ENCODE data around the gene SRP19. TPM values are rescaled to one million over a fixed set of nuclear protein-coding genes. Genes with fewer than 3 reads are reported as not detected.

SRP19 gene
- total and polyA plus RNA-seq, 9 of the 15 experiments (the other 6 are each of a cell fraction or from before 2014, with no cell fraction given), result 52.3 to 357 (median 146) TPM

GRCh38 chr5:112865128-112865527 lies 4.0 kb downstream of the SRP19 start:
- 88% methylated on average over 3 of the region's 3 CpGs for WGBS (ENCODE audit: insufficient coverage, low coverage, missing lambda C conversion rate)
- CTCF ChIA-PET (ENCODE audit: low intra/inter-chr PET ratio), result no interaction called here
- no TSS peak for BruUV-seq (replicated peaks)

More at GRCh38 chr5:112865128-112865527, 4.0 kb downstream of the SRP19 start:
- intact Hi-C loops (cut with micrococcal nuclease), result no loop called here
- Histone ChIP-seq H3K9me1 (ENCODE audit: control insufficient read depth, insufficient read depth, low read length) (no peaks in the 10 kb centered on the region), H3K79me2 (ENCODE audit: control insufficient read depth, insufficient read depth, low read length) (peaks cover 48% of the 10 kb centered on the region), H3K4me2 (ENCODE audit: insufficient read depth, low read length) (no peak overlapping the region), H3K4me3 (no peak overlapping the region), H3K27me3 (ENCODE audit: control insufficient read depth in 2 of 2, insufficient read depth in 2 of 2, low read length in 2 of 2) (no peaks in the 10 kb centered on the region), H3K4me1 (replicated peaks in 1 of 2; ENCODE audit: control insufficient read depth in 2 of 2, insufficient read depth in 2 of 2, low read length in 2 of 2) (peaks cover 0 to 12% of the 10 kb centered on the region in 2 experiments; a peak in 2 of 5 replicates), H3K9me3 (replicated peaks; ENCODE audit: control insufficient read depth, insufficient read depth, low read depth, low read length) (no peaks in the 10 kb centered on the region), H4K20me1 (replicated peaks; ENCODE audit: control insufficient read depth, insufficient read depth, low read length) (no peaks in the 10 kb centered on the region), H2AFZ (ENCODE audit: low read depth, low read length) (no peak overlapping the region), H3K36me3 (ENCODE audit: control insufficient read depth, insufficient read depth, low read length) (peaks cover 74% of the 10 kb centered on the region), H3K27ac (ENCODE audit: extremely low read depth, low read depth, low read length) (no peak overlapping the region), H3K9ac (ENCODE audit: insufficient read depth in 1 of 2, low read depth in 2 of 2, low read length in 2 of 2) (no peak overlapping the region)
- POLR2A ChIA-PET, result interaction anchor here (1.7 kb wide), 1 partner anchor 19 kb away, joined by 7 read pairs; no protein-coding TSS in a partner anchor
- in situ Hi-C loops (cut with MboI), result no loop called here
- peak in 1 of 4 experiments; percentile 21 for DNase-seq (ENCODE audit: extremely low read depth in 1 of 4, low spot score in 3 of 4)
- TF ChIP-seq ZNF57 (CRISPR knock-in tag; IDR thresholded peaks at IDR 0.05) (no peak), ZBTB49 (CRISPR knock-in tag; IDR thresholded peaks at IDR 0.05; ENCODE audit: borderline replicate concordance) (no peak), ATF3 (IDR thresholded peaks at IDR 0.05) (peak; percentile 48), ATF3 (CRISPR knock-in tag; conservative IDR thresholded peaks at IDR 0.05) (no peak), HDAC8 (tag; IDR thresholded peaks at IDR 0.05) (no peak), CEBPG (CRISPR knock-in tag; IDR thresholded peaks at IDR 0.05) (no peak), CEBPG (tag; conservative IDR thresholded peaks at IDR 0.05 in 1 of 2, IDR thresholded peaks at IDR 0.05 in 1 of 2) (peak; percentile 24 to 60; a peak in 2 of 4 replicates), PML (IDR thresholded peaks at IDR 0.05; ENCODE audit: low read length) (no peak), ZNF586 (CRISPR knock-in tag; conservative IDR thresholded peaks at IDR 0.05) (no peak)
- no peak for FAIRE-seq
- ATAC-seq, result no peak
